PC-9 (cell line): ENCODE data around the gene HOOK1. TPM values are rescaled to one million over a fixed set of nuclear protein-coding genes. Genes with fewer than 3 reads are reported as not detected.

ENCODE experiments used
- BruUV-seq: library from RNA; stranded (reverse); fragments of 400-500 nt; replicated peaks from 2 replicates; lab custom pipeline; 2021; lab: Mats Ljungman, UMichigan
- CTCF ChIA-PET: fragments of 300-600 bp; sonication (Branson Sonifier 250); formaldehyde crosslinking; loops from one replicate; lab custom pipeline; 2022; ENCODE audit warnings: antibody characterized with exemption; lab: Charles Lee
- POLR2A ChIA-PET: fragments of 300-600 bp; sonication (Branson Sonifier 250); formaldehyde crosslinking; loops from one replicate; lab custom pipeline; 2022; ENCODE audit warnings: antibody characterized with exemption; ENCODE audit not compliant: unreplicated experiment; lab: Charles Lee
- DNase-seq, 2 experiments: peaks; one replicate each; pipeline versions ENCODE4 v3.0.0 to v3.0.0-alpha.2; 2015 to 2022; ENCODE audit warnings: mixed read lengths in 1 of 2
- H2AFZ ChIP-seq: fragments of 200-600 bp; sonication (generic); 2 replicates; pipeline ENCODE4 v1.8.1; 2017; ENCODE audit warnings: antibody characterized with exemption
- H3F3A ChIP-seq: fragments of 200-600 bp; sonication (generic); 2 replicates; pipeline ENCODE4 v1.8.1; 2017; ENCODE audit warnings: antibody characterized with exemption, mild to moderate bottlenecking, low read depth; ENCODE audit not compliant: insufficient read depth
- H3K27ac ChIP-seq: fragments of 200-600 bp; sonication (generic); 2 replicates; pipeline ENCODE4 v1.6.1; 2016; ENCODE audit warnings: mixed run types
- H3K27me3 ChIP-seq: fragments of 200-600 bp; sonication (generic); 2 replicates; pipeline ENCODE4 v1.6.1; 2016; ENCODE audit warnings: low read depth, mixed run types; ENCODE audit not compliant: insufficient read depth
- H3K36me3 ChIP-seq: fragments of 200-600 bp; sonication (generic); 2 replicates; pipeline ENCODE4 v1.6.1; 2016; ENCODE audit warnings: low read depth, mixed run types
- H3K4me1 ChIP-seq: fragments of 200-600 bp; sonication (generic); replicated peaks from 2 replicates; pipeline ENCODE4 v1.6.1; 2016; ENCODE audit warnings: mixed run types; ENCODE audit not compliant: insufficient read depth
- H3K4me2 ChIP-seq: fragments of 200-600 bp; sonication (generic); 2 replicates; pipeline ENCODE4 v1.6.1; 2017; ENCODE audit warnings: mixed run types
- H3K4me3 ChIP-seq: fragments of 200-600 bp; sonication (generic); 2 replicates; pipeline ENCODE4 v1.6.1; 2016; ENCODE audit warnings: mixed run types
- H3K79me2 ChIP-seq: fragments of 200-600 bp; sonication (generic); 2 replicates; pipeline ENCODE4 v1.6.1; 2017; ENCODE audit warnings: low read depth, mixed run types
- H3K9me2 ChIP-seq: fragments of 200-600 bp; sonication (generic); 2 replicates; pipeline ENCODE4 v1.8.1; 2017; ENCODE audit warnings: mild to moderate bottlenecking; ENCODE audit not compliant: insufficient read depth
- H3K9me3 ChIP-seq: fragments of 200-600 bp; sonication (generic); 2 replicates; pipeline ENCODE4 v1.8.1; 2016; ENCODE audit warnings: low read depth; ENCODE audit not compliant: insufficient read depth
- H4K20me1 ChIP-seq: fragments of 200-600 bp; sonication (generic); 2 replicates; pipeline ENCODE4 v1.8.1; 2017; ENCODE audit not compliant: insufficient read depth
- CTCF ChIP-seq: fragments of 200-600 bp; sonication (generic); conservative IDR thresholded peaks from 2 replicates; pipeline ENCODE4 v1.6.1; 2017; ENCODE audit warnings: mixed run types, antibody characterized with exemption, mild to moderate bottlenecking, moderate library complexity
- EZH2 ChIP-seq: fragments of 200-600 bp; sonication (generic); IDR thresholded peaks from 2 replicates; pipeline ENCODE4 v1.8.0; 2017; ENCODE audit warnings: antibody characterized with exemption, low read depth
- intact Hi-C: fragments of 100-400 bp; cut with micrococcal nuclease; formaldehyde crosslinking; loops from one replicate; pipeline ENCODE4 v1.10.0; 2022; ENCODE audit not compliant: unreplicated experiment
- total RNA-seq: library from RNA; stranded (reverse); gene quantifications from 2 replicates; pipeline ENCODE4 v1.2.3, GENCODE V29; 2021

HOOK1 gene
- total RNA-seq, 1 experiment from 2014 or later = 23.7 TPM

- intact Hi-C loops = loop anchor here (1.0 kb wide), 1 partner anchor 34 kb away; no protein-coding TSS in a partner anchor
These were observed 78.4 kb downstream of the HOOK1 start for GRCh38 chr1:59892841-59893811.

GRCh38 chr1:59897165-59897564 lies 82.4 kb downstream of the HOOK1 start:
- BruUV-seq = no TSS peak
- intact Hi-C loops = loop anchor here (5.0 kb wide), 1 partner anchor 1160 kb away; no protein-coding TSS in a partner anchor
- no peak overlapping the region for H3K27ac ChIP-seq
- ChIA-PET POLR2A (no interaction called here), CTCF (no interaction called here)
- no peaks in the 10 kb centered on the region for H3K9me3 ChIP-seq
- H2AFZ ChIP-seq = no peak overlapping the region
- H3K9me2 ChIP-seq = no peaks in the 10 kb centered on the region
- no peak overlapping the region for H3K4me2 ChIP-seq
- no peaks in the 10 kb centered on the region for H3K36me3 ChIP-seq
- H3K4me1 ChIP-seq = peaks cover 36% of the 10 kb centered on the region
- no peaks in the 10 kb centered on the region for H4K20me1 ChIP-seq
- H3K4me3 ChIP-seq = no peak overlapping the region
- H3K79me2 ChIP-seq = no peaks in the 10 kb centered on the region
- H3K27me3 ChIP-seq = no peaks in the 10 kb centered on the region
- DNase-seq = no peak
- H3F3A ChIP-seq = peaks cover 16% of the 10 kb centered on the region
- no peak for TF ChIP-seq EZH2
- no peak for TF ChIP-seq CTCF

More at GRCh38 chr1:59892841-59893811, 78.4 kb downstream of the HOOK1 start:
- Histone ChIP-seq H3K79me2 (no peaks in the 10 kb centered on the region), H3K9me3 (no peaks in the 10 kb centered on the region; the same call in 1 of the 2 replicates), H3K4me1 (peaks cover 34% of the 10 kb centered on the region), H3K36me3 (no peaks in the 10 kb centered on the region), H2AFZ (no peak overlapping the region), H3K27ac (peak overlapping the region; percentile 88), H3K4me2 (peak overlapping the region; percentile 68), H3K4me3 (peak overlapping the region; percentile 7; the same call in 1 of the 2 replicates), H4K20me1 (no peaks in the 10 kb centered on the region), H3K27me3 (no peaks in the 10 kb centered on the region), H3F3A (peaks cover 24% of the 10 kb centered on the region), H3K9me2 (no peaks in the 10 kb centered on the region)
- peak; percentile 50 to 95 for DNase-seq
- TF ChIP-seq CTCF (no peak), EZH2 (no peak)
- CTCF ChIA-PET = interaction anchor here (0.5 to 1.5 kb wide), 3 partner anchors 10 to 78 kb away, joined by 3 to 6 read pairs (median 4); no protein-coding TSS in a partner anchor
- BruUV-seq = no TSS peak
- POLR2A ChIA-PET = interaction anchor here (0.6 to 0.7 kb wide), 4 partner anchors 141 to 1786 kb away, joined by 4 to 5 read pairs (median 4); no protein-coding TSS in a partner anchor

GRCh38 chr1:59898927-59899326 lies 84.2 kb downstream of the HOOK1 start:
- Histone ChIP-seq H3F3A (peaks cover under 1% of the 10 kb centered on the region; the same call in 1 of the 2 replicates), H3K4me2 (peak overlapping the region; percentile 18), H3K9me3 (no peaks in the 10 kb centered on the region), H3K27me3 (no peaks in the 10 kb centered on the region), H3K27ac (no peak overlapping the region), H4K20me1 (no peaks in the 10 kb centered on the region), H3K4me3 (no peak overlapping the region), H3K4me1 (peaks cover 20% of the 10 kb centered on the region), H3K9me2 (no peaks in the 10 kb centered on the region), H3K36me3 (no peaks in the 10 kb centered on the region), H2AFZ (no peak overlapping the region), H3K79me2 (no peaks in the 10 kb centered on the region)
- POLR2A ChIA-PET = no interaction called here
- CTCF ChIA-PET = no interaction called here
- intact Hi-C loops = loop anchor here (5.0 kb wide), 1 partner anchor 1158 kb away; no protein-coding TSS in a partner anchor
- TF ChIP-seq CTCF = no peak
- no peak for TF ChIP-seq EZH2
- DNase-seq = peak in 1 of 2 experiments; percentile 54
- BruUV-seq = no TSS peak
